ENCODE data around the gene ALKBH3. TPM values are rescaled to one million over a fixed set of nuclear protein-coding genes. Genes with fewer than 3 reads are reported as not detected.

Gene ALKBH3
- total RNA-seq, 1 experiment from 2014 or later: 13.3 TPM

DNA sequence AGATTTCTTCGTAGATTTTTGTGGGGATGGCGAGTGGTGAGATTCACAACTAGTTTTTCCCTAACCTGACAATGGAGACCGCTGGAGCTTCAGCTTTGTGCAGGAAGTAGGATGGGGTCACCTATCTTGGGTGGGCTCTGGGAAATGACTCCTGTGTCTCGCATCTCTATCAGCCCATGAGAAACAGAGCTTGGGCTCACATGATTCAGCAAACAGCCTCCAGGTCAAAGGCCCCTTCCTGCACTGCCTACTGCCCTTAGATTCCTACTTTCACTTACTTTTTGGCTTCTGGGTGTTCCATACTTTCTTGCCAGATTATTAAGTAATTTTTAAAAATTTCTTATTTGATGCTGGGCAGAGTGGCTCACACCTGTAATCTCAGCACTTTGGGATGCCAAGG lies 88.1 kb downstream of the ALKBH3 start:
- H3K4me3 Mint-ChIP-seq: no peak overlapping the region
- CTCF ChIA-PET: interaction anchor here (1.2 to 1.6 kb wide), 2 partner anchors 22 to 24 kb away, joined by 4 to 7 read pairs; no protein-coding TSS in a partner anchor
- ATAC-seq (no peak), DNase-seq (ENCODE audit: low spot score) (no peak)
- H3K9me3 Mint-ChIP-seq: peaks cover 21% of the 10 kb centered on the region
- no peaks in the 10 kb centered on the region for H3K27me3 Mint-ChIP-seq (ENCODE audit: low read depth)
- POLR2A ChIA-PET: interaction anchor here (0.7 kb wide), 1 partner anchor 37 kb away, joined by 3 read pairs; no protein-coding TSS in a partner anchor
- TF ChIP-seq, protein P1, sequence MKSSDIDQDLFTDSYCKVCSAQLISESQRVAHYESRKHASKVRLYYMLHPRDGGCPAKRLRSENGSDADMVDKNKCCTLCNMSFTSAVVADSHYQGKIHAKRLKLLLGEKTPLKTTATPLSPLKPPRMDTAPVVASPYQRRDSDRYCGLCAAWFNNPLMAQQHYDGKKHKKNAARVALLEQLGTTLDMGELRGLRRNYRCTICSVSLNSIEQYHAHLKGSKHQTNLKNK (CRISPR knock-in tag; IDR thresholded peaks at IDR 0.05): no peak
- TF ChIP-seq, protein P2, sequence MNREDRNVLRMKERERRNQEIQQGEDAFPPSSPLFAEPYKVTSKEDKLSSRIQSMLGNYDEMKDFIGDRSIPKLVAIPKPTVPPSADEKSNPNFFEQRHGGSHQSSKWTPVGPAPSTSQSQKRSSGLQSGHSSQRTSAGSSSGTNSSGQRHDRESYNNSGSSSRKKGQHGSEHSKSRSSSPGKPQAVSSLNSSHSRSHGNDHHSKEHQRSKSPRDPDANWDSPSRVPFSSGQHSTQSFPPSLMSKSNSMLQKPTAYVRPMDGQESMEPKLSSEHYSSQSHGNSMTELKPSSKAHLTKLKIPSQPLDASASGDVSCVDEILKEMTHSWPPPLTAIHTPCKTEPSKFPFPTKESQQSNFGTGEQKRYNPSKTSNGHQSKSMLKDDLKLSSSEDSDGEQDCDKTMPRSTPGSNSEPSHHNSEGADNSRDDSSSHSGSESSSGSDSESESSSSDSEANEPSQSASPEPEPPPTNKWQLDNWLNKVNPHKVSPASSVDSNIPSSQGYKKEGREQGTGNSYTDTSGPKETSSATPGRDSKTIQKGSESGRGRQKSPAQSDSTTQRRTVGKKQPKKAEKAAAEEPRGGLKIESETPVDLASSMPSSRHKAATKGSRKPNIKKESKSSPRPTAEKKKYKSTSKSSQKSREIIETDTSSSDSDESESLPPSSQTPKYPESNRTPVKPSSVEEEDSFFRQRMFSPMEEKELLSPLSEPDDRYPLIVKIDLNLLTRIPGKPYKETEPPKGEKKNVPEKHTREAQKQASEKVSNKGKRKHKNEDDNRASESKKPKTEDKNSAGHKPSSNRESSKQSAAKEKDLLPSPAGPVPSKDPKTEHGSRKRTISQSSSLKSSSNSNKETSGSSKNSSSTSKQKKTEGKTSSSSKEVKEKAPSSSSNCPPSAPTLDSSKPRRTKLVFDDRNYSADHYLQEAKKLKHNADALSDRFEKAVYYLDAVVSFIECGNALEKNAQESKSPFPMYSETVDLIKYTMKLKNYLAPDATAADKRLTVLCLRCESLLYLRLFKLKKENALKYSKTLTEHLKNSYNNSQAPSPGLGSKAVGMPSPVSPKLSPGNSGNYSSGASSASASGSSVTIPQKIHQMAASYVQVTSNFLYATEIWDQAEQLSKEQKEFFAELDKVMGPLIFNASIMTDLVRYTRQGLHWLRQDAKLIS (CRISPR knock-in tag; IDR thresholded peaks at IDR 0.05; ENCODE audit: borderline replicate concordance): no peak
- TF ChIP-seq ZBTB21 (CRISPR knock-in tag; IDR thresholded peaks at IDR 0.05; ENCODE audit: borderline replicate concordance): no peak
- TF ChIP-seq, protein P3, sequence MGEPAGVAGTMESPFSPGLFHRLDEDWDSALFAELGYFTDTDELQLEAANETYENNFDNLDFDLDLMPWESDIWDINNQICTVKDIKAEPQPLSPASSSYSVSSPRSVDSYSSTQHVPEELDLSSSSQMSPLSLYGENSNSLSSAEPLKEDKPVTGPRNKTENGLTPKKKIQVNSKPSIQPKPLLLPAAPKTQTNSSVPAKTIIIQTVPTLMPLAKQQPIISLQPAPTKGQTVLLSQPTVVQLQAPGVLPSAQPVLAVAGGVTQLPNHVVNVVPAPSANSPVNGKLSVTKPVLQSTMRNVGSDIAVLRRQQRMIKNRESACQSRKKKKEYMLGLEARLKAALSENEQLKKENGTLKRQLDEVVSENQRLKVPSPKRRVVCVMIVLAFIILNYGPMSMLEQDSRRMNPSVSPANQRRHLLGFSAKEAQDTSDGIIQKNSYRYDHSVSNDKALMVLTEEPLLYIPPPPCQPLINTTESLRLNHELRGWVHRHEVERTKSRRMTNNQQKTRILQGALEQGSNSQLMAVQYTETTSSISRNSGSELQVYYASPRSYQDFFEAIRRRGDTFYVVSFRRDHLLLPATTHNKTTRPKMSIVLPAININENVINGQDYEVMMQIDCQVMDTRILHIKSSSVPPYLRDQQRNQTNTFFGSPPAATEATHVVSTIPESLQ (CRISPR knock-in tag; IDR thresholded peaks at IDR 0.05): no peak
- no peak for TF ChIP-seq ZNF416 (CRISPR knock-in tag; IDR thresholded peaks at IDR 0.05)
- no peak for TF ChIP-seq ZNF232 (CRISPR knock-in tag; IDR thresholded peaks at IDR 0.05)
- no peak for TF ChIP-seq FOXJ3 (CRISPR knock-in tag; IDR thresholded peaks at IDR 0.05; ENCODE audit: borderline replicate concordance)
- TF ChIP-seq, protein P4, sequence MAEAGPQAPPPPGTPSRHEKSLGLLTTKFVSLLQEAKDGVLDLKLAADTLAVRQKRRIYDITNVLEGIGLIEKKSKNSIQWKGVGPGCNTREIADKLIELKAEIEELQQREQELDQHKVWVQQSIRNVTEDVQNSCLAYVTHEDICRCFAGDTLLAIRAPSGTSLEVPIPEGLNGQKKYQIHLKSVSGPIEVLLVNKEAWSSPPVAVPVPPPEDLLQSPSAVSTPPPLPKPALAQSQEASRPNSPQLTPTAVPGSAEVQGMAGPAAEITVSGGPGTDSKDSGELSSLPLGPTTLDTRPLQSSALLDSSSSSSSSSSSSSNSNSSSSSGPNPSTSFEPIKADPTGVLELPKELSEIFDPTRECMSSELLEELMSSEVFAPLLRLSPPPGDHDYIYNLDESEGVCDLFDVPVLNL (CRISPR knock-in tag; IDR thresholded peaks at IDR 0.05; ENCODE audit: borderline replicate concordance, low read depth): no peak
- TF ChIP-seq, protein P5, sequence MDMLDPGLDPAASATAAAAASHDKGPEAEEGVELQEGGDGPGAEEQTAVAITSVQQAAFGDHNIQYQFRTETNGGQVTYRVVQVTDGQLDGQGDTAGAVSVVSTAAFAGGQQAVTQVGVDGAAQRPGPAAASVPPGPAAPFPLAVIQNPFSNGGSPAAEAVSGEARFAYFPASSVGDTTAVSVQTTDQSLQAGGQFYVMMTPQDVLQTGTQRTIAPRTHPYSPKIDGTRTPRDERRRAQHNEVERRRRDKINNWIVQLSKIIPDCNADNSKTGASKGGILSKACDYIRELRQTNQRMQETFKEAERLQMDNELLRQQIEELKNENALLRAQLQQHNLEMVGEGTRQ (CRISPR knock-in tag; IDR thresholded peaks at IDR 0.05): no peak
- TF ChIP-seq ZNF317 (CRISPR knock-in tag; IDR thresholded peaks at IDR 0.05; ENCODE audit: borderline replicate concordance, low read depth): no peak
- no peak for TF ChIP-seq NFATC4 (CRISPR knock-in tag; IDR thresholded peaks at IDR 0.05)
- TF ChIP-seq, protein P6, sequence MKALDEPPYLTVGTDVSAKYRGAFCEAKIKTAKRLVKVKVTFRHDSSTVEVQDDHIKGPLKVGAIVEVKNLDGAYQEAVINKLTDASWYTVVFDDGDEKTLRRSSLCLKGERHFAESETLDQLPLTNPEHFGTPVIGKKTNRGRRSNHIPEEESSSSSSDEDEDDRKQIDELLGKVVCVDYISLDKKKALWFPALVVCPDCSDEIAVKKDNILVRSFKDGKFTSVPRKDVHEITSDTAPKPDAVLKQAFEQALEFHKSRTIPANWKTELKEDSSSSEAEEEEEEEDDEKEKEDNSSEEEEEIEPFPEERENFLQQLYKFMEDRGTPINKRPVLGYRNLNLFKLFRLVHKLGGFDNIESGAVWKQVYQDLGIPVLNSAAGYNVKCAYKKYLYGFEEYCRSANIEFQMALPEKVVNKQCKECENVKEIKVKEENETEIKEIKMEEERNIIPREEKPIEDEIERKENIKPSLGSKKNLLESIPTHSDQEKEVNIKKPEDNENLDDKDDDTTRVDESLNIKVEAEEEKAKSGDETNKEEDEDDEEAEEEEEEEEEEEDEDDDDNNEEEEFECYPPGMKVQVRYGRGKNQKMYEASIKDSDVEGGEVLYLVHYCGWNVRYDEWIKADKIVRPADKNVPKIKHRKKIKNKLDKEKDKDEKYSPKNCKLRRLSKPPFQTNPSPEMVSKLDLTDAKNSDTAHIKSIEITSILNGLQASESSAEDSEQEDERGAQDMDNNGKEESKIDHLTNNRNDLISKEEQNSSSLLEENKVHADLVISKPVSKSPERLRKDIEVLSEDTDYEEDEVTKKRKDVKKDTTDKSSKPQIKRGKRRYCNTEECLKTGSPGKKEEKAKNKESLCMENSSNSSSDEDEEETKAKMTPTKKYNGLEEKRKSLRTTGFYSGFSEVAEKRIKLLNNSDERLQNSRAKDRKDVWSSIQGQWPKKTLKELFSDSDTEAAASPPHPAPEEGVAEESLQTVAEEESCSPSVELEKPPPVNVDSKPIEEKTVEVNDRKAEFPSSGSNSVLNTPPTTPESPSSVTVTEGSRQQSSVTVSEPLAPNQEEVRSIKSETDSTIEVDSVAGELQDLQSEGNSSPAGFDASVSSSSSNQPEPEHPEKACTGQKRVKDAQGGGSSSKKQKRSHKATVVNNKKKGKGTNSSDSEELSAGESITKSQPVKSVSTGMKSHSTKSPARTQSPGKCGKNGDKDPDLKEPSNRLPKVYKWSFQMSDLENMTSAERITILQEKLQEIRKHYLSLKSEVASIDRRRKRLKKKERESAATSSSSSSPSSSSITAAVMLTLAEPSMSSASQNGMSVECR (CRISPR knock-in tag; IDR thresholded peaks at IDR 0.05; ENCODE audit: borderline replicate concordance): no peak
- TF ChIP-seq, protein P7, sequence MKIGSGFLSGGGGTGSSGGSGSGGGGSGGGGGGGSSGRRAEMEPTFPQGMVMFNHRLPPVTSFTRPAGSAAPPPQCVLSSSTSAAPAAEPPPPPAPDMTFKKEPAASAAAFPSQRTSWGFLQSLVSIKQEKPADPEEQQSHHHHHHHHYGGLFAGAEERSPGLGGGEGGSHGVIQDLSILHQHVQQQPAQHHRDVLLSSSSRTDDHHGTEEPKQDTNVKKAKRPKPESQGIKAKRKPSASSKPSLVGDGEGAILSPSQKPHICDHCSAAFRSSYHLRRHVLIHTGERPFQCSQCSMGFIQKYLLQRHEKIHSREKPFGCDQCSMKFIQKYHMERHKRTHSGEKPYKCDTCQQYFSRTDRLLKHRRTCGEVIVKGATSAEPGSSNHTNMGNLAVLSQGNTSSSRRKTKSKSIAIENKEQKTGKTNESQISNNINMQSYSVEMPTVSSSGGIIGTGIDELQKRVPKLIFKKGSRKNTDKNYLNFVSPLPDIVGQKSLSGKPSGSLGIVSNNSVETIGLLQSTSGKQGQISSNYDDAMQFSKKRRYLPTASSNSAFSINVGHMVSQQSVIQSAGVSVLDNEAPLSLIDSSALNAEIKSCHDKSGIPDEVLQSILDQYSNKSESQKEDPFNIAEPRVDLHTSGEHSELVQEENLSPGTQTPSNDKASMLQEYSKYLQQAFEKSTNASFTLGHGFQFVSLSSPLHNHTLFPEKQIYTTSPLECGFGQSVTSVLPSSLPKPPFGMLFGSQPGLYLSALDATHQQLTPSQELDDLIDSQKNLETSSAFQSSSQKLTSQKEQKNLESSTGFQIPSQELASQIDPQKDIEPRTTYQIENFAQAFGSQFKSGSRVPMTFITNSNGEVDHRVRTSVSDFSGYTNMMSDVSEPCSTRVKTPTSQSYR (CRISPR knock-in tag; IDR thresholded peaks at IDR 0.05): no peak
- no peak for TF ChIP-seq TP53 (CRISPR knock-in tag; IDR thresholded peaks at IDR 0.05)
- TF ChIP-seq TEAD4 (CRISPR knock-in tag; IDR thresholded peaks at IDR 0.05): no peak
- TF ChIP-seq, protein P8, sequence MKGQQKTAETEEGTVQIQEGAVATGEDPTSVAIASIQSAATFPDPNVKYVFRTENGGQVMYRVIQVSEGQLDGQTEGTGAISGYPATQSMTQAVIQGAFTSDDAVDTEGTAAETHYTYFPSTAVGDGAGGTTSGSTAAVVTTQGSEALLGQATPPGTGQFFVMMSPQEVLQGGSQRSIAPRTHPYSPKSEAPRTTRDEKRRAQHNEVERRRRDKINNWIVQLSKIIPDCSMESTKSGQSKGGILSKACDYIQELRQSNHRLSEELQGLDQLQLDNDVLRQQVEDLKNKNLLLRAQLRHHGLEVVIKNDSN (CRISPR knock-in tag; IDR thresholded peaks at IDR 0.05): no peak
- no peak for TF ChIP-seq RORB (CRISPR knock-in tag; IDR thresholded peaks at IDR 0.05)
- no peak for TF ChIP-seq TCF7 (CRISPR knock-in tag; IDR thresholded peaks at IDR 0.05; ENCODE audit: low read depth)
- H3K4me1 Mint-ChIP-seq: no peaks in the 10 kb centered on the region
- no peak overlapping the region for H3K27ac Mint-ChIP-seq
- no peaks in the 10 kb centered on the region; the same call in 1 of the 2 replicates for H3K36me3 Mint-ChIP-seq

Measured in WTC11 (cell line).